IMR-90 (cell line): ENCODE measurements around the gene PTP4A2. TPM values are rescaled to one million over a fixed set of nuclear protein-coding genes. Genes with fewer than 3 reads are reported as not detected.

Source experiments
- ATAC-seq: fragments of 200-7000 bp; cut with Tn5 transposase; 2 replicates; pipeline ENCODE4 v1.9.1; 2020; ENCODE audit warnings: low read depth, mild to moderate bottlenecking, moderate library complexity
- BruUV-seq: library from RNA; stranded (reverse); fragments of 400-500 nt; replicated peaks from 2 replicates; lab custom pipeline; 2021; lab: Mats Ljungman, UMichigan
- CTCF ChIA-PET: fragments of 300-600 bp; formaldehyde crosslinking; extraction: SDS; loops from one replicate; lab custom pipeline; 2021; ENCODE audit warnings: antibody characterized with exemption; lab: Yijun Ruan, JAX
- POLR2A ChIA-PET: fragments of 300-600 bp; sonication (Branson Sonifier 250); formaldehyde crosslinking; loops from one replicate; lab custom pipeline; 2022; ENCODE audit warnings: antibody characterized with exemption; ENCODE audit not compliant: unreplicated experiment; lab: Charles Lee
- DNase-seq: peaks from one replicate; pipeline ENCODE4 v3.0.0; 2013
- H2AFZ ChIP-seq: replicated peaks from 2 replicates; pipeline ENCODE3; 2013; ENCODE audit warnings: low read length, mild to moderate bottlenecking; ENCODE audit not compliant: poor library complexity
- H2AK5ac ChIP-seq: 2 replicates; pipeline ENCODE4 v1.6.1; 2013; ENCODE audit warnings: low read depth, low read length, inconsistent platforms
- H2AK9ac ChIP-seq: replicated peaks from 2 replicates; pipeline ENCODE3; 2013; ENCODE audit warnings: mild to moderate bottlenecking, low read depth, low read length, moderate library complexity; ENCODE audit not compliant: poor library complexity
- H2BK120ac ChIP-seq: 2 replicates; pipeline ENCODE4 v1.6.1; 2013; ENCODE audit warnings: low read depth, low read length, inconsistent platforms
- H2BK15ac ChIP-seq: 3 replicates; pipeline ENCODE4 v1.6.1; 2013; ENCODE audit warnings: low read depth, low read length, inconsistent platforms
- H2BK20ac ChIP-seq: 2 replicates; pipeline ENCODE4 v1.6.1; 2013; ENCODE audit warnings: low read depth, mild to moderate bottlenecking, inconsistent platforms, low read length, moderate library complexity
- H2BK5ac ChIP-seq: 2 replicates; pipeline ENCODE4 v1.6.1; 2013; ENCODE audit warnings: mild to moderate bottlenecking, low read depth, low read length, inconsistent platforms; ENCODE audit not compliant: poor library complexity, severe bottlenecking
- H3K14ac ChIP-seq: replicated peaks from 2 replicates; pipeline ENCODE4 v1.6.1; 2013; ENCODE audit warnings: low read depth, low read length, inconsistent platforms
- H3K18ac ChIP-seq: 2 replicates; pipeline ENCODE4 v1.6.1; 2013; ENCODE audit warnings: low read depth, low read length, control low read depth
- H3K23ac ChIP-seq: 2 replicates; pipeline ENCODE4 v1.6.1; 2013; ENCODE audit warnings: low read depth, low read length, inconsistent platforms
- H3K27ac ChIP-seq: 2 replicates; pipeline ENCODE4 v1.5.1; 2013; ENCODE audit warnings: mild to moderate bottlenecking, control low read depth, low read length; ENCODE audit not compliant: insufficient read depth
- H3K27me3 ChIP-seq: 2 replicates; pipeline ENCODE4 v1.6.1; 2013; ENCODE audit warnings: low read length; ENCODE audit not compliant: control insufficient read depth, insufficient read depth
- H3K36me3 ChIP-seq: 2 replicates; pipeline ENCODE4 v1.6.1; 2013; ENCODE audit warnings: low read length, mixed read lengths; ENCODE audit not compliant: control insufficient read depth, insufficient read depth
- H3K4ac ChIP-seq: 2 replicates; pipeline ENCODE4 v1.6.1; 2013; ENCODE audit warnings: low read depth, low read length, inconsistent platforms
- H3K4me1 ChIP-seq: 2 replicates; pipeline ENCODE4 v1.6.1; 2013; ENCODE audit warnings: low read length, mixed read lengths; ENCODE audit not compliant: control insufficient read depth, insufficient read depth
- H3K4me2 ChIP-seq: 2 replicates; pipeline ENCODE4 v1.6.1; 2013; ENCODE audit warnings: low read depth, mild to moderate bottlenecking, control low read depth, low read length, moderate library complexity
- H3K4me3 ChIP-seq: 2 replicates; pipeline ENCODE4 v1.5.1; 2013; ENCODE audit warnings: low read depth, mild to moderate bottlenecking, control low read depth, low read length, moderate library complexity; ENCODE audit not compliant: insufficient read depth
- H3K56ac ChIP-seq: 2 replicates; pipeline ENCODE4 v1.6.1; 2013; ENCODE audit warnings: low read length, inconsistent platforms; ENCODE audit not compliant: insufficient read depth; ENCODE audit errors: extremely low read depth
- H3K79me1 ChIP-seq, 2 experiments: 2 replicates each; pipeline ENCODE4 v1.6.1; 2013; ENCODE audit warnings: low read length in 2 of 2, inconsistent platforms in 1 of 2, low read depth in 1 of 2
- H3K9ac ChIP-seq: 2 replicates; pipeline ENCODE4 v1.6.1; 2013; ENCODE audit warnings: low read depth, low read length, control low read depth
- H3K9me1 ChIP-seq: 2 replicates; pipeline ENCODE4 v1.6.1; 2013; ENCODE audit warnings: low read length, inconsistent platforms; ENCODE audit not compliant: insufficient read depth
- H3K9me3 ChIP-seq: 2 replicates; pipeline ENCODE4 v1.6.1; 2013; ENCODE audit warnings: low read length; ENCODE audit not compliant: control insufficient read depth, insufficient read depth
- H4K20me1 ChIP-seq: 2 replicates; pipeline ENCODE4 v1.6.1; 2013; ENCODE audit warnings: low read length, inconsistent platforms; ENCODE audit not compliant: insufficient read depth
- H4K5ac ChIP-seq: 2 replicates; pipeline ENCODE4 v1.6.1; 2013; ENCODE audit warnings: mild to moderate bottlenecking, low read depth, low read length, control low read depth
- H4K8ac ChIP-seq, 2 experiments: 2 replicates each; pipeline ENCODE4 v1.6.1; 2013; ENCODE audit warnings: low read depth in 2 of 2, low read length in 2 of 2, control low read depth in 1 of 2, inconsistent platforms in 1 of 2
- H4K91ac ChIP-seq: 2 replicates; pipeline ENCODE4 v1.6.1; 2013; ENCODE audit warnings: low read depth, low read length, inconsistent platforms; ENCODE audit not compliant: insufficient read depth
- CEBPB ChIP-seq: IDR thresholded peaks from 2 replicates; pipeline ENCODE4 v1.6.1; 2012; ENCODE audit warnings: low read depth, low read length, improper control_type of control experiment
- CHD1 ChIP-seq: IDR thresholded peaks from 2 replicates; pipeline ENCODE4 v1.6.1; 2012; ENCODE audit warnings: low read depth, low read length, improper control_type of control experiment
- ELK1 ChIP-seq: fragments of 150-350 bp; IDR thresholded peaks from 2 replicates; pipeline ENCODE4 v1.6.1; 2016; ENCODE audit warnings: low read depth, mild to moderate bottlenecking, low read length, moderate library complexity, borderline replicate concordance
- FOS ChIP-seq: fragments of 150-350 bp; IDR thresholded peaks from 2 replicates; pipeline ENCODE4 v1.6.1; 2016; ENCODE audit warnings: low read depth, low read length
- MAFK ChIP-seq: IDR thresholded peaks from 2 replicates; pipeline ENCODE4 v1.6.1; 2012; ENCODE audit warnings: low read depth, low read length, improper control_type of control experiment
- MAZ ChIP-seq: IDR thresholded peaks from 2 replicates; pipeline ENCODE4 v1.6.1; 2012; ENCODE audit warnings: low read depth, mild to moderate bottlenecking, low read length, improper control_type of control experiment, moderate library complexity, borderline replicate concordance
- MXI1 ChIP-seq: IDR thresholded peaks from 2 replicates; pipeline ENCODE4 v1.6.1; 2012; ENCODE audit warnings: low read depth, mild to moderate bottlenecking, low read length, moderate library complexity, borderline replicate concordance
- NFE2L2 ChIP-seq: fragments of 150-350 bp; IDR thresholded peaks from 2 replicates; pipeline ENCODE4 v1.6.1; 2016; ENCODE audit warnings: low read depth, mild to moderate bottlenecking, low read length
- POLR2A ChIP-seq: IDR thresholded peaks from 2 replicates; pipeline ENCODE4 v1.6.1; 2012; ENCODE audit warnings: mild to moderate bottlenecking, low read depth, low read length
- RAD21 ChIP-seq: IDR thresholded peaks from 2 replicates; pipeline ENCODE4 v1.6.1; 2012; ENCODE audit warnings: low read length, improper control_type of control experiment
- RCOR1 ChIP-seq: IDR thresholded peaks from 2 replicates; pipeline ENCODE4 v1.6.1; 2012; ENCODE audit warnings: mild to moderate bottlenecking, low read length, improper control_type of control experiment; ENCODE audit not compliant: insufficient replicate concordance
- RFX5 ChIP-seq: IDR thresholded peaks from 2 replicates; pipeline ENCODE4 v1.8.0; 2012; ENCODE audit warnings: low read depth, mild to moderate bottlenecking, low read length, moderate library complexity
- SMC3 ChIP-seq: fragments of 150-350 bp; IDR thresholded peaks from 2 replicates; pipeline ENCODE4 v1.6.1; 2016; ENCODE audit warnings: low read depth, mild to moderate bottlenecking, antibody characterized with exemption, low read length, moderate library complexity
- USF2 ChIP-seq: fragments of 150-350 bp; IDR thresholded peaks from 2 replicates; pipeline ENCODE4 v1.6.1; 2017; ENCODE audit warnings: mild to moderate bottlenecking, antibody characterized with exemption, low read length, low read depth
- WGBS, 2 experiments: methylation state at CpG; one replicate each; pipeline versions ENCODE4 v1.1.5 to v1.1.7; 2013; ENCODE audit warnings: missing lambda C conversion rate in 2 of 2; ENCODE audit not compliant: insufficient read length in 1 of 2; ENCODE audit errors: extremely low coverage in 2 of 2; 5-methylcytosine and 5-hydroxymethylcytosine counted together
- dilution Hi-C: fragments of 300-500 bp; cut with HindIII; formaldehyde crosslinking; loops from one replicate; pipeline ENCODE4 v1.14.3; 2018; ENCODE audit warnings: low sequenced_read_pairs; ENCODE audit not compliant: unreplicated experiment
- in situ Hi-C: fragments of 300-500 bp; cut with MboI; formaldehyde crosslinking; loops from 3 replicates; pipeline ENCODE4 v1.14.3; 2019; ENCODE audit warnings: low sequenced_read_pairs, inconsistent platforms, mixed read lengths
- intact Hi-C: fragments of 100-400 bp; cut with micrococcal nuclease; formaldehyde crosslinking; loops from 2 replicates; pipeline ENCODE4 v1.10.0; 2022
- polyA plus RNA-seq, 3 experiments: library from polyadenylated mRNA; depleted of rRNA; stranded (reverse); fragments of >200 nt; gene quantifications; 2 replicates each; pipeline ENCODE4 v1.2.3, GENCODE V29; 2012; ENCODE audit warnings: low replicate concordance in 1 of 3
- total RNA-seq: library from RNA; depleted of rRNA; stranded (reverse); fragments of >200 nt; gene quantifications from 2 replicates; pipeline ENCODE4 v1.2.3, GENCODE V29; 2012
- TF ChIP-seq, protein P1 (sequence below): conservative IDR thresholded peaks from 2 replicates; pipeline ENCODE4 v1.5.1; 2012; ENCODE audit warnings: mild to moderate bottlenecking, low read depth, low read length, improper control_type of control experiment

The PTP4A2 gene
- total and polyA plus RNA-seq, 2 of the 4 experiments (the other 2 are of a cell fraction), result 135 to 328 TPM

- Histone ChIP-seq H3K4me1 (peaks cover 4% of the 10 kb centered on the region), H3K23ac (no peak overlapping the region), H3K18ac (no peak overlapping the region), H2AFZ (peak overlapping the region; percentile 18), H4K5ac (no peak overlapping the region), H4K20me1 (no peaks in the 10 kb centered on the region), H2BK5ac (no peak overlapping the region), H2BK15ac (no peak overlapping the region), H3K9me1 (peaks cover 4% of the 10 kb centered on the region; the same call in 1 of the 2 replicates), H2AK5ac (no peak overlapping the region; the same call in 1 of the 2 replicates), H3K4me2 (no peak overlapping the region), H2AK9ac (peak overlapping the region; percentile 5), H3K14ac (0 out of 2 replicates have a peak overlapping the region, but pooled peaks have one; percentile 21), H4K8ac (no peak overlapping the region), H3K4me3 (no peak overlapping the region), H3K9ac (no peak overlapping the region), H4K91ac (no peak overlapping the region), H3K4ac (no peak overlapping the region), H2BK20ac (no peak overlapping the region), H3K36me3 (no peaks in the 10 kb centered on the region), H3K56ac (no peak overlapping the region; the same call in 1 of the 2 replicates), H3K27ac (no peak overlapping the region), H3K27me3 (peaks cover 2% of the 10 kb centered on the region; the same call in 1 of the 2 replicates), H2BK120ac (no peak overlapping the region), H3K79me1 (no peaks in the 10 kb centered on the region), H3K9me3 (no peaks in the 10 kb centered on the region)
- WGBS, 2 experiments, result 47% methylated on average over 2 of the region's 4 CpGs; no CpG with 5 or more reads in 1 of the 2 experiments
- ATAC-seq (no peak), DNase-seq (no peak)
- POLR2A ChIA-PET, result no interaction called here
- dilution Hi-C loops (no loop called here), in situ Hi-C loops (loop anchor here (25.0 kb wide), 1 partner anchor 107 kb away; no protein-coding TSS in a partner anchor), intact Hi-C loops (loop anchor here (10.0 kb wide), 1 partner anchor 55 kb away; no protein-coding TSS in a partner anchor)
- no TSS peak for BruUV-seq
- CTCF ChIA-PET, result interaction anchor here (0.6 kb wide), 1 partner anchor 192 kb away, joined by 3 read pairs; no protein-coding TSS in a partner anchor
- TF ChIP-seq MXI1 (no peak), MAFK (no peak), RFX5 (no peak), CHD1 (no peak), ELK1 (no peak), NFE2L2 (no peak), FOS (no peak), RCOR1 (no peak), MAZ (no peak), CEBPB (no peak), RAD21 (no peak), SMC3 (no peak), POLR2A (no peak), USF2 (no peak)
- TF ChIP-seq, protein P1, sequence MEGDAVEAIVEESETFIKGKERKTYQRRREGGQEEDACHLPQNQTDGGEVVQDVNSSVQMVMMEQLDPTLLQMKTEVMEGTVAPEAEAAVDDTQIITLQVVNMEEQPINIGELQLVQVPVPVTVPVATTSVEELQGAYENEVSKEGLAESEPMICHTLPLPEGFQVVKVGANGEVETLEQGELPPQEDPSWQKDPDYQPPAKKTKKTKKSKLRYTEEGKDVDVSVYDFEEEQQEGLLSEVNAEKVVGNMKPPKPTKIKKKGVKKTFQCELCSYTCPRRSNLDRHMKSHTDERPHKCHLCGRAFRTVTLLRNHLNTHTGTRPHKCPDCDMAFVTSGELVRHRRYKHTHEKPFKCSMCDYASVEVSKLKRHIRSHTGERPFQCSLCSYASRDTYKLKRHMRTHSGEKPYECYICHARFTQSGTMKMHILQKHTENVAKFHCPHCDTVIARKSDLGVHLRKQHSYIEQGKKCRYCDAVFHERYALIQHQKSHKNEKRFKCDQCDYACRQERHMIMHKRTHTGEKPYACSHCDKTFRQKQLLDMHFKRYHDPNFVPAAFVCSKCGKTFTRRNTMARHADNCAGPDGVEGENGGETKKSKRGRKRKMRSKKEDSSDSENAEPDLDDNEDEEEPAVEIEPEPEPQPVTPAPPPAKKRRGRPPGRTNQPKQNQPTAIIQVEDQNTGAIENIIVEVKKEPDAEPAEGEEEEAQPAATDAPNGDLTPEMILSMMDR, result no peak
Measured at GRCh38 chr1:31879981-31880608, 58.1 kb downstream of the PTP4A2 start.
